CD4-positive, alpha-beta T cell treated with Interleukin-6 for 4 hours (primary cell): ENCODE measurements around the gene RASL11B.

Experiments used
- DNase-seq: peaks from one replicate; pipeline ENCODE4 v3.0.0-alpha.2; 2020; ENCODE audit warnings: mixed read lengths

RASL11B gene

DNA sequence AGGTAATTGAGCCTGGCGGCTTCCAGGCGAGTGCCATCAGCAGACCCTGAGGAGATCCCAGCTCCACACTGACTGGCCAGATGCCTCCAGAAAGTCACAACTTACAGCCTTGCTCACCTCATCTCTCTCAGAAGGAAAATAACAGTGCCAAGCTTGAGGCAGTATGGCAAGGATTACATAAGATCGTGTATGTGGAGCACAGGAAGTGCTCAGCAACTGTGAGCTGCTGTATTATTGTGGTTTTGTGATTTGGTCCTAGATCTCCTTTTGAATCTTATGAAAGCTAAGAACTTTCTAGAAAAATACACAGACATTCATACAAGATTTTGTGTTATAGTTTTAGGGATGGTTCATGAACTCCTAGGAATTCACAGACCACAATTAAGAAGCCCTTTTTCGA, 14.0 kb downstream of the RASL11B start:
- no peak for DNase-seq

DNA sequence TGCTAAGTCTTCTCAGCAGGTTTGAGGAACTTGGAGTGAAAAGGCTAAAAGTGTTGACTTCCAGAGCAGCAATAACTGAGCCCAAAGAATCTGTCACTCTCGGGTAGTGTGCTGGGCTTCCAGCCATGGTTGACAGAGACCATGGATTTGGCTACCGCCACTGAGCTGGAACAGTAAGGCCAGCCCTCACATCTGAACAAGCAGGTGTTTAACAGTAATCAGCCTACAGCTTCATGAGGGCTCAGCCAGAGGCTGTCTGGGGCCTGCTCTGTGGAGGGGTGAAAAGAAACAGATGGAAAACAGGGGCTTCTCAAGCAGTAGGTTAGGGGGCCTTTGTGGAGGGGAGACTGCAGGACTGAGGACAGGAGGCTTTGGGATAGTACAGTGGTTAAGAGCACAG, 14.9 kb downstream of the RASL11B start:
- DNase-seq: no peak

DNA sequence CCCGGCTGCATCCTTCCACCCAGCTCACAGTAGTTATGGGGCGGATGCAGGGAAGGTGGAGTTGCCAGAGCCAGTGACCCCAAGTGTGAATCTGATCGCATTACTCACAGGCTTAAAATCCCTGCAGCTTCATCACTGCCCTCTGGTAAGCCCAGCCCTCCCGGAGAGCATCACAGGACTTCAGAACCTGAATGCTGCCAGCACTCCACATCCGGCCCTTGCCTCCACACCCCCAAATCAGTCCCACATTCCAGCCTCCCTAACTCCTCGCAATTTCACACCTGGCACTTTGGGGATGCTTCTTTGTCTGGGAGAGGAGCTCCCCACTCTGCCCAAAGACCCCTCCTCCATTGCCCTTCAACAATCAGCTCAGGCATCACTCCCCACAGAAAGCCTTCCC, 15.6 kb downstream of the RASL11B start:
- no peak for DNase-seq

DNA sequence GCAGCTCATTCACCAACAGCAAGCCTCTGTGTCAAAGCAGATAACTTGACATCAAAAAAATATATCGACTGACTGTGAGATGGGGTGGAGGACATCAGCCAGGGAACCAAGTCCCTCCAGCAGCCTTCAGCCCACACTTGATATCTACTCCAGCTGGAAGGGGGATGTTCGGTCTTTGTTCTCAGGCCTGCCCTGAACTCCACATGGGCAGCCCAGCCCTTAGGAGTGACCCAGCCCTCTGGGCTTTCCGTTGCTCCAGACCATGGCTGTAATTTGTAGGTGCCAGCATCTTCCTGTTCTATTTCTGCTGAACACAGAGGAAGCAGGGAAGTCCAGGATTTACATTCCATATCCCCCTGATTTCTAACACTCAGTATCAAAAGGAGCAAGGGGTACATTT, 17.4 kb downstream of the RASL11B start:
- DNase-seq: no peak

DNA sequence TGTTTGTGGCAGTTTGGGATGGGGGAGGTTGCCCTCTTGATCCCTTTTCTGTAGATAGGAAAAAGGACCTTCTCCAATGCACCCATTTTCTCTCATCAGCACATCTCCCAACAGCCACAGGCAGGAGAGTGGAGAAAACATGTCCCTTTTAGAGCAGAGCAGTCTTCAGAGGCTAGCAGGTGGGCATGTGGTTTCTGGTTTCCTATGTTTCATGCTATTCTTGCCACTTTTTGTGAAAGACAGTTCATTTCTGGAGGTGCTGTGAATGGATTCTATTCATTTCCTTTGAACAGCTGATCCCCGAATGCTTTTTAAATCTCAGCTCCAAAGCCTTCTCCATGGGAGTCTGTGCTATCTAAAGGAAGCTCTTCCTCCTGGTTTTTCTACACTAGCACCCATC, 18.9 kb downstream of the RASL11B start:
- no peak for DNase-seq

DNA sequence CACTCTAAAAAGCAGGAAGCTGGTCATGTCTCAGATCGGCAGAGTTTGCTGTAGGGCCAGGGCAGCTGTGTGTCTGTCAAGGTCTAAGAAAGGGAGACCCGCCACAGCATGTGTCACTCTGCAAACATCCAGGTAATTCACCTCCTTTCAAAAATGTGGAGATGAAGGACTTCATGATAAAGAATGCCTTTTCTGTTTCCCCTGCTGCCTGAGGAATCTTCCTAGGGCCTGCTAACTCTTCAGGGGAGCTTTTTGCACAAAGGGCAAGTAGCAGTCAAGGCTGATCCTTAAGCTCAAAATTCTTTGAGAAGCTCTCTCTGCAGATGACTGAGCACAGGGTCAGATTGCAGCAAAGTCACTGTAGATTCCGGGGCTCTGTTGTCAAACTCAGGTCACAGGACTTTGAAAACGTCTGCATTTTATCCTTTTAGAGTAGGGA, 21.1 kb downstream of the RASL11B start:
- no peak for DNase-seq

DNA sequence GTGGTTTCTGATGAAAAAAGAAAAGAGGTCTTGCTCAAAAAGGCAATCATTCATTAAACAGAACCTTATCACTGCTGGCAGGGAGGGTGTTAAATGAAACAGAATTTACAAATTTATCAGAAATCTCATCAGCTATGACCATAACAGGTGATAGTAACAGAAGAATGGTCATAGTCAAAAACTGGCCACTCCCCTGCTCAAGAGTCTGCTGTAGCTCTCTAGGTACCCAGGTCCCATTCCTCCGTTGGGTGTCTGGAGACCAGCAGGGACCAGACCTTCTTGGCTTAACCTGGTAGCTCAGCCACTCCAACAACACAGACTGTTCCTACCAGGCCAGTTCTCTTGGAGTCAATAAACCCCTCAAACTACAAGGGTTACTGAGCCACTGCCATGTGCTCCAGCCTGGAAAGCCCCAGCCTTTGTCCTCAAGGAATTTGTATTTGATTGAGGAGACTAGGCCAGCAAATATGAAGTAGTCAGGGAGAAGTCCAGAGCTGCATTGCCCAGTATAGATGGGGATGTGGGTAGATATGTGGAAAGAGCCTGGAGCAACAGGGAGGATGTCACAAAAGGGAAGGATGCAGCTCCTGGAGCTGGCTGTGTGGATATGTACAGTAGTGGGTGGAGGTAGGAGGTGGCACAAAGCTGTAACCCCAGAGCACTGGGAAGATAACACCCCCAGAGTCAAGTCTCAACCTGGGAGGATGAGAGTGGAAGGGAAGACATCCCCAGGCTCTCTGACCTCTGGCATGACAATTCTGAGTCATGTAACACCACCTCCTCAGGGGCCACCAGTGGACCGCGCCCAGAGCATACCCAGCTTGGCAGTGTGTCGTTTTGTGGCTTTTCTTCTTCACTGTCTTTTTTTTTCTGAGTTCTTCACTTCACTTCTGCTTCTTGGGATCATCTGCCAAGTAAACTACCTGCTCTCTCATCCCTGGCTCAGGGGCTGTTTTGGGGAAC, 21.9 kb downstream of the RASL11B start:
- no peak for DNase-seq

DNA sequence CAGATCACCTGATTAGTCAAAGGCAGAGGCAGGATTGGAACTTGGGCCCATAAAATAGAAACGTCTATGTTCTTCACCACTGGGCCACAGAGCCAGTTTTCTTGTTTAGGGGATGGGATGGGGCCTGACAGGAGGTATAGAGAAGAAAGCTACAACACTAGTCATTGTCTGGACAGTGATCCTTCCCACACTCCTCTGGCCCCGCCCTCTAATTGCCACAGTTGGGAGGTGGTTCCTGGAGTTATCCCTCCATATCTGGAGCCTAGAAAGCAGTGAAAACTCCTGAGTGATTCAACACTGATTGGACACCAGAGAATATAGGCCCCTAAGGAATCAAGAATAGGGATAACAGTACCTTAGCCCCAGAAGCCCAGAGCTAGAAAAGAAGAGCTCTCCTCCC, 22.9 kb downstream of the RASL11B start:
- DNase-seq: no peak

DNA sequence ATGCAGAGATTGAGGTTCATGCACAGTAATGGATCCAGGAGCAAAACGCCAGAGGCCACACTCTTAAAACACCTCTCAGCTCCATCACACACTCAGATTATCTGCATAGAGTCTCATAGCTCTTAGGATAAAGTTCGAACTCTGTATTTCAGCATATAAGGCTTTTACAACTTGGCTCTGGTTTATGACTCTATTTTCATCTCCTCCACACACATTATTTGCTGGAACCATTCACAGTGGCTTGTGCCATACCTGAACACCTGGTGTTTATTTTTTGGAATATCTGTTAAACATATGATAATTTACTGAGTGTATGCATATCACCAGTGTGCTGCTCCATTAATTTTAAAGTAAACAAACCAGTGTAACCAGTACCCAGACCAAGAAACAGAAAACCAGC, 27.2 kb downstream of the RASL11B start:
- DNase-seq: no peak

DNA sequence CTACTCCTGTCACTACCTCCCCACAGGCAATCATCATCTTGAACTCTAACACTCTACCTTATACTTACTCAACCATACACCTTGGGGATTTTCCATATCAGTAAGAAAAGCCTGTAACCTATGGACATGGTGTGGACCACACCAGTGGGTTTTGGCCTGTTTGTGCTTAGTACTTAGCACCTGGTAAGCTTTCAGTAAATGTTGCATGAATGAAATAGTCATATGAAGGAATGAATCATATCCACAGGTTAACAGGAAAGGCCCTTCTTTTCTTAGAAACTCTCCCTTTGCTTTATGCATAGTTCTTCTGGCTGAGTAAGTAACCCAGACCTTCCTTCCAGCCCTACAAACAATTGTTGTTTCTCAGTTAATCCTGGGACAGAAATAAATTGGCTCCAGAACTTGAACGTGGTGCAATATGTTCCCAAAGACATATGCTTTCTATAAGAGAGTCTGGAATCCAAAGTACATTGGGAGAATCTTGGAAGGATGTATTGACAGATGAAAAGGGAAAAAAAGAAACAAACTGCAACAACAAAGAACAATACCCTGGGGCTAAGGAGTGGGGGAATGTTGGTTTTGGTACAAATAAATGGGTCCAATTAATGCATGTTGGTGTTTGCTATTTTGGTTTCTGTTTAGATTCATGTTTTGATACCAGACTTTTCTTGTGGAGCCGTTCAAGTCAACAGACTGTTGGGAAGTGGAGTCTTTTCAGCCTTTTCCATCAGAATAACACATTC, 27.8 kb downstream of the RASL11B start:
- no peak for DNase-seq

DNA sequence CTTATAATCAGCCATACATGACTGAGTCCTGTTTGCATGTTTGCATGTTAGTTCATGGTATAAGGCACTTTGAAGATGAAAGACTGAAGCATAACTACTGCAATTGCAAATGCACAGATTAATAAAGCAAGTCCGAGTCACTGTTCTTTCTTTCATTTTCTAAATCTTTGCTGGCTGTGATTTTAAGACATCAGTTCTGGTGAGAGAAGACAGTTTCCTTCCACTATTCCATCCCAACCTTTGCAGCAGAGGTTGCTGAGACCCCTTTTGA, 28.3 kb downstream of the RASL11B start:
- DNase-seq: no peak

DNA sequence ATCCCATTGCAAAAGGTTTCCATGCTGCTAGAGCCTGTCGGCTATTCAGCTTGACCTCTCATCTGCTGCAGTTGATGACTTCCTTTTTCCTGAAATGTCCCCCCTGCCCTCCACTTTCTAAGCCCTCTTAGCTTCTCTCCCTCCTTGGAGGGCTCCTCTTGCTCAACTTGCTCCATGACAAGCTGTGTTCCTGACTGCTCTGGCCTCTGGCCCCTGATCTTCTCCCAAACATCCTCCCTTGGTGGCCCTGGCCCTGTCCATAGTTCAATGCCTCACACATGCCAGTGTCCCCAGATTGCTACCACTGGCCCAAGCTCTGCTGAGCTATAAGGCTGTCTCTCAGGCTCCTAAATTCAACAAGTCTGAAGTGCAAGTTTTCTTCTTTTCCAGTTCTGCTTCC, 29.6 kb downstream of the RASL11B start:
- no peak for DNase-seq

DNA sequence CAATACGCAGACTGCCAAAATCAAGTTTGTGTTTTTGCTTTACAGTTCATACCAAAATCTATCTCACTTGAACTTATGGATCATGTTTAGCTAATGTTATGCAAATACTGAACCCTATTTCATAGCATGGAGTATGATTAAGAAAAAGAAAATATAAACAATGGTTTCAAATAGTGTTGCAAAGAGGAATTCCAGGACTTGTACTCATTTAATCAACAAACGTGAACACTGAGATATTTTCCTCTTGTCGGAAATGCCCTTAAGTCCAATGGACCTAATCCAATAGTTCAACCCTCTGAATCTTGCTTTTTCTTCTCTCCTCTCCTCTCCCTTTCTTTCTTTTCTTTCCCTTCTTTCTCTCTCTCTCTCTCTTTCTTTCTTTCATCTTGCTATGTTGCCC, 30.8 kb downstream of the RASL11B start:
- DNase-seq: no peak

DNA sequence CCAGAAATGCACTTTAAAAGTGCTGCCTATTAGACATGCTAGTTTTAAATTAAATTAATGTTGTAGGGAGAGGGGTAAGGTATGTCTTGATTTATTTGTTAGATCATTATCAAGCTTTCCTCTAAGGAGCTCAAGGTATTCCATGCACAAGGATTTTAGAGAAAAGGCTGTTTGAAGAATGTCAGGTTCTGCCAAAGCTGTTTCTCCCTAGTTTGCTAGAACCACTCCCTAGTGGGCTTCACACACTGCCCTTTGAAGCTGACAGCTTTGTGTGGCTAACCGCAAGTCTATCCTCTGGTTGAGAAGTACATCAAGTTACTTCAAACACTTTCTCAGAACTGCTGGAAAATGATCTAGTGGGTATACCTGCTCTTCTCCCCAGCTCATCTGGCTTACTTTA, 32.3 kb downstream of the RASL11B start:
- DNase-seq: no peak

DNA sequence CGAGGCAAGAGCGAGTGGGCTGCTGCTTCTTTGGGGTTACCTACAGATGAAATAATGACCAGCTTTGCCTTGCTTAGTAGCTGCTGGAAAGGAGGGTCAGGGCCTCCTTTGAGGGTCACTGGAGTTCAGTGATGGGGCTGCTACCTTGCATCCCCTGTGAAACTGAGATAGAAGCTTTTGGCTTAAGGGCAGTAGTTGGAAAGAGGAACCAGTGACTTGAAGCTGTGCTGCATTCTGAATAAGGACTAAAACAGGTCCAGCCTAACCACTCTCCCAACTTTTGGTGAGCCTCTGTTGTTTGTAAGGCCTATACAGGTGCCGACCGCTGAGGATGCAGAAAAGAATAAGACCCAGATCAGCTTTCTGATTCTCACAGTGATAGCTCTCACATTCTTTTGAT, 41.2 kb downstream of the RASL11B start:
- no peak for DNase-seq

DNA sequence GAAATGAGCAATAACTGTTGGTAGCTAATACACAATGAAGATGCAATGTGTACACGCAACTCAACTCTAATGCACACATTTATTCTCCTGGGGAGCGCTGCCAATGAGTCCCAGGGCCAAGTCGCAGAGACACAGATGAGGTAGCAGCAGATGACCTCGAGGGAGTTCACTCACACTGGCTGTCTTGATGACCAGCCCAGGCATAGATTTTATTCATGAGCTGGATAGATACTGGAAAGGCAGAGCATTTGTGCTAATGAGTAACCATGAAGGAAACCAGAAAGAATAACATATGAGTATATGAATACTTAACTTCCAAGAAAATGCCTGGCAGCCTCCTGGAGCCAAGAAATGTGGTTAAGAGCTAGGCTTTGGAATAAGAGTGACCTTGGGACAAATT, 42.3 kb downstream of the RASL11B start:
- DNase-seq: no peak

DNA sequence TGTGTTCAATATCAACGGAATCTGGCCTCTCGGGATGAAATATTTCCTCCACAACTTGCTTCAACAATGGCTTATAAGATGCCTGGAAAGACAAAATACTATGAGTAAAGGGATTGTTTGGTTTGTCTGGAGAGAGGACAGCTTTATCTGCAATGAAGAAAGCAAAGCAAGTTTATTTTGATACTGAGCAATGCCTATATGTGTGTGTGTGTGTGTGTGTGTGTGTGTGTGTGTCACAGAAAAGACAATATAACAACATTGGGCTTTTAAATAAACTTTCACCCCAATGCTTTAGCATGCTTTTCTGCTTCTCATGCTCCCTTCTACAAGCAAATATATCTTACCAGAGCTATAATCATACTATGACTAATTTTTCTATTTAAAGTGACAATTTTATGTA, 45.4 kb downstream of the RASL11B start:
- no peak for DNase-seq

DNA sequence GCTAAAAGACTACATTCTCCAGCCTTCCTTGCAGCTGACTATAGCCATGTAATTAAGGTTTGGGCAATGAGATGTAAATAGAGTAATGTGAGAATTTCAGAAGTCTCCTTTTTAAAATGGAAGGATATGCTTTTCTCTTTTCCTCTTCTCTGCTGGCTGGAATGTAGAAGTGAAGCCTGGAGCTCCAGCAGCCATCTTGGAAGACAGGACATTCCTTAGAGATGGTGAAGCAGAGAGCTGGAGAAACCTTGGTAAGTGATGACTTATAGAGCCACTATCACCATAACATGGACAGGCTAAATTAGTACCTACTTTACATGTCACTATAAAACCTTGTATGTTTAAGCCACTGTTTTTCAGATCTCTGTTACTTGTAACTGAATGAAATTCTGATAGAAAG, 48.0 kb downstream of the RASL11B start:
- DNase-seq: no peak

DNA sequence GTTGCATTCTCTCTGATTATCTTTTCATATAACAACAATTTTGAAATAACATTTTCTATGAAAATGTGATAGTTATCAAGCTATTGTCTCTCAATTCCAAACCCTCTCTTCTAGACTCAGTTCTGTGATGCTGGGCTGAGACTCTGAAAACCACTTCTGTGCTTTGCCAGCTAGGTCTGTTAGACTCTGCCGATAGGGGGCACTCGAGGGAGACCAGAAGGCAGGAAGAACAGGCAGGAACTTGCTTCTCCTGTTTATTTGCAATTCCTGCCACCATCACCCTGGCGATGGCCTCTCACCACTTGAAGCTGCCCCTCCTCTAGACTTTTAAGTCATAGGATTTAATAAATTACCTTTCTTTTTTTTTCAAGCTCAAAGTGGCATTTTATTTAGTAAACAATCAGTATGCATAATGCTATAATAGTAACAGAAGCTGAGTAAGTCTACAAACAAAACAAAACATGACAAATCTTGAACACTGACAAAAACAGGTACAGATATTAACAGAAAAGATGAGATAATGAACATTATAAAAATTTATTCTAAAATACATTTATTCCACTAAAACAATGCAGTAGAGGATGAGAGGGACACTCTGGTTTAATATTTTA, 49.7 kb downstream of the RASL11B start:
- peak; percentile 77 for DNase-seq

DNA sequence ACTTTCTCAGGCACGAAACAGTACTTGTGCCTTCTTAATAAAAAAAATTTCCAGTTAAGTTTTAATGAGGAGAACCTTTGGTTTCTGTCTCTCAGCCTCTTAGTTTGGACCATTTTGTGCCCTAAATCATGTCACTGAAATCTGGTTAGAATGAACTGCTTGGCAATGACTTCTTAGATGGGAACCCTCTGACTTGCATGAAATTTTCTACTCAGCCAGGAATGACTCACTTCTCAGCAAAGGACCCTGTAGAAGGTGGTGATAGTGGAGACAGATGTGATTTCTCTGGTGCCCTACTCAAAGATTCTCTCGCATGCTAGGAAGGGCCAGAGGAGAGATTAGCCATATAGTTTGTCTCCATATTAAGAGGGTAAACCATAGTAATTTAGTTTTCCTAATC, 50.5 kb downstream of the RASL11B start:
- DNase-seq: no peak

DNA sequence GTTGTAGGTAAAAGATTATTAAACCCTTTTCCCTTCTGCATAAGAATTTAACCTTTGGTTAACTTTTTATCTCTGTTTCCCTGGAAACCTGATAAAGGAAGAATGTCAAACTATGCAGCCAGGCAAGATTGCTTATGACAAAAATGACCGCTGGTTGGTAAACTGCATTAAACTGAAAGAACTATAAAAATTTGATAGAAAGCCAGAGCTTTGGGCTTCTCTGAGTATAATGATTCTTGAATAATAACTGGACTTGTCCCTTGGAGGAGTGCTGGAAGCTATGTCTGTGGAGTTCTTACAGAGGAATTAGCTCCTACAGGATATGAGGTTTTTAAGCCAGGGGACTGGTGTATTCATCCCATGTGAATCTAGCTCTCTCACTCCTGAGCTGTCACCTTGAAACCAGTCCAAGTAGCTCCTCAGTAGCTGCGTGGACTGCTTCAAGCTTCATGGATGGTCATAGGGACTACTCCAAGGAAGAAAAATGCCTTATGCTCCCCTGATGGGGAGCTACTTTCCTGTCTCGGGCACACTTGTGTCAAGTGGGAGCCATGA, 52.0 kb downstream of the RASL11B start:
- DNase-seq: no peak

DNA sequence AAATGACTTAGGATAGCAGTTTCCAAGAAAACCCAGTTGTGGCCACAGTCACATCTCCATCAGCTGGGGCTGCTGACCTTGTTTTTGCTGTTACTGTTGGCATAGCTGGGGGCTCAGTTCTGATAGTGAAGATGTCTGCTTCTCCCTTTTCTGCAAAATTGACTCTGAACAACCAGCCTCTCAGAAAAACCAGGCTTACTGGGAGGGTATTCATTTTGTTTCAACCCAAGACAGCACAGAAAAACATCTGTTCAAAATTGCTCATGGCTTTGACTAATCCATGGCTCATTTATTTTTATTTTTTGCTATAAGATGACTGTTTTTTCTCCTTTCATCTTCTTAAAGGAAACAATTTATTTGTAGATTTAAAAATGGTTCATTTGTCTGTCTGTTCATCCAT, 53.1 kb downstream of the RASL11B start:
- DNase-seq: no peak

DNA sequence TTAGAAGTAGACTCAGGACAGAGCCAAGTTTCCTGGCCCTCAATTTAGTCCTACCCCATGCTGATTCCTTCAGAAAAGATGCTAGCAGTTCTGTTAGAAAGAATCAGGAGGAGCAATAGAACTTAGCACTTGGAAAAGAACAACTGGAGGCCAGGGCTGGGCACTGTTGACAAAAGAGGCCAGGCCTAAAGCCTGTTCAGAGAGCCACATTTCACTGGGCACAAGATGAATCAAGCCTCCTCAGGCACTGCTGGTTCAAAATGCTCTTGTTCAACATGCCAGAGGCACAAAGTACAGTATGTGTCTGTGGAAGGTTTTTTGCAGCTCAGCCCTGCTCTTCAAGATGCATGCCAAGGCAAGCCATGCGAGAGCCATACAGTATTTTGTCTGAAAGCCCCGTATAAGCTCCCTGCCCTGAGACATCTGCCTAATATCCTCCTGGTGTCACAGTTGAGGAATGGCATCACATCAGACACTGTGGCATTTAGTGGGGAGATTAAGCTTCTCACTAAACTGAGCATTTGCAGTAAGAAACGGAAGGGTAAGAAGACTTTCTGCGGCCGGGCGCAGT, 53.7 kb downstream of the RASL11B start:
- DNase-seq: no peak
